B cell (primary cell): ENCODE measurements around the gene NOL4L. TPM values are rescaled to one million over a fixed set of nuclear protein-coding genes. Genes with fewer than 3 reads are reported as not detected.
"Not testable (repeated sequence)": the region's sequence is repeated elsewhere in the genome, so short reads cannot be mapped to it uniquely, and the experiment has no call there.

ENCODE experiments used
- ATAC-seq: fragments of 200-7000 bp; cut with Tn5 transposase; one replicate; pipeline ENCODE4 v1.10.0; 2021; ENCODE audit warnings: low read depth, mild to moderate bottlenecking, moderate number of reproducible peaks, moderate library complexity
- CTCF ChIA-PET: fragments of 350-600 bp; sonication (Branson Sonifier 250); formaldehyde crosslinking; loops from one replicate; lab custom pipeline; 2021; ENCODE audit warnings: antibody characterized with exemption, inconsistent platforms; lab: Charles Lee
- POLR2A ChIA-PET: fragments of 350-600 bp; sonication (Branson Sonifier 250); formaldehyde crosslinking; loops from one replicate; lab custom pipeline; 2021; ENCODE audit warnings: antibody characterized with exemption; lab: Charles Lee
- DNase-seq: peaks from one replicate; pipeline ENCODE4 v3.0.0; 2013
- H2AFZ ChIP-seq: 2 replicates; pipeline ENCODE4 v1.6.1; 2012; ENCODE audit warnings: mild to moderate bottlenecking, low read depth, low read length; ENCODE audit not compliant: insufficient read depth, poor library complexity, severe bottlenecking
- H3K27ac ChIP-seq, 2 donors: 1 replicate in 1 of 2; 2 replicates in 1 of 2; pipeline ENCODE4 v1.5.1; 2012 to 2013; ENCODE audit warnings: low read length in 2 of 2, mild to moderate bottlenecking in 2 of 2, moderate library complexity in 1 of 2
- H3K27me3 ChIP-seq, 4 experiments: fragments of 200-600 bp in 1 of 4; sonication (generic) in 1 of 4; replicated peaks in 1 of 4; 1 replicate in 2 of 4; 2 replicates in 2 of 4; pipeline versions ENCODE4 v1.6.1 to v1.7.0; 2013 to 2016; ENCODE audit warnings: low read length in 3 of 4, mild to moderate bottlenecking in 2 of 4, mixed read lengths in 1 of 4, moderate library complexity in 1 of 4; ENCODE audit not compliant: insufficient read depth in 4 of 4, control insufficient read depth in 3 of 4; ENCODE audit errors: control extremely low read depth in 1 of 4
- H3K36me3 ChIP-seq, 2 experiments: replicated peaks in 1 of 2; 1 replicate in 1 of 2; 2 replicates in 1 of 2; pipeline versions ENCODE4 v1.6.1 to v1.7.1; 2013; ENCODE audit warnings: low read length in 1 of 2; ENCODE audit not compliant: insufficient read depth in 2 of 2, control insufficient read depth in 1 of 2; ENCODE audit errors: control extremely low read depth in 1 of 2, extremely low read depth in 1 of 2
- H3K4me1 ChIP-seq, 2 donors: fragments of 200-600 bp in 1 of 2; sonication (generic) in 1 of 2; 1 replicate in 1 of 2; 2 replicates in 1 of 2; pipeline versions ENCODE4 v1.5.1 to v1.6.1; 2013 to 2017; ENCODE audit warnings: low read length in 2 of 2; ENCODE audit not compliant: control insufficient read depth in 2 of 2, insufficient read depth in 2 of 2
- H3K4me2 ChIP-seq: replicated peaks from 2 replicates; pipeline ENCODE3; 2012; ENCODE audit warnings: mild to moderate bottlenecking, low read depth, low read length; ENCODE audit not compliant: poor library complexity, severe bottlenecking
- H3K4me3 ChIP-seq, 5 experiments: fragments of 200-600 bp in 1 of 5; sonication (generic) in 1 of 5; 1 replicate in 3 of 5; 2 replicates in 2 of 5; pipeline versions ENCODE4 v1.5.1 to v1.7.0; 2011 to 2016; ENCODE audit warnings: low read length in 4 of 5, mild to moderate bottlenecking in 4 of 5, low read depth in 2 of 5, control low read depth in 1 of 5, moderate library complexity in 1 of 5; ENCODE audit not compliant: insufficient read depth in 1 of 5; ENCODE audit errors: control extremely low read depth in 1 of 5, extremely low read depth in 1 of 5
- H3K79me2 ChIP-seq: fragments of 200-600 bp; sonication (generic); one replicate; pipeline ENCODE4 v1.6.0; 2016; ENCODE audit warnings: low read length; ENCODE audit not compliant: control insufficient read depth, insufficient read depth
- H3K9ac ChIP-seq: fragments of 200-600 bp; sonication (generic); 2 replicates; pipeline ENCODE4 v1.6.1; 2017; ENCODE audit warnings: mild to moderate bottlenecking, low read length, moderate library complexity
- H3K9me3 ChIP-seq, 3 donors: one replicate each; pipeline versions ENCODE4 v1.6.1 to v1.7.1; 2013; ENCODE audit warnings: low read length in 2 of 3; ENCODE audit not compliant: control insufficient read depth in 2 of 3, insufficient read depth in 1 of 3; ENCODE audit errors: control extremely low read depth in 1 of 3
- H4K20me1 ChIP-seq: 2 replicates; pipeline ENCODE4 v1.6.0; 2012; ENCODE audit warnings: mild to moderate bottlenecking, low read length; ENCODE audit not compliant: insufficient read depth, control insufficient read depth, poor library complexity, severe bottlenecking
- H3K27ac Mint-ChIP-seq: one replicate; pipeline ENCODE4 v1.8.0; 2021; ENCODE audit warnings: mixed read lengths
- H3K27me3 Mint-ChIP-seq: one replicate; pipeline ENCODE4 v1.8.0; 2021; ENCODE audit warnings: mixed read lengths
- H3K4me1 Mint-ChIP-seq: one replicate; pipeline ENCODE4 v1.8.0; 2021; ENCODE audit warnings: mixed read lengths
- H3K4me3 Mint-ChIP-seq: one replicate; pipeline ENCODE4 v1.8.0; 2021; ENCODE audit warnings: mixed read lengths
- H3K9me3 Mint-ChIP-seq: one replicate; pipeline ENCODE4 v1.8.0; 2022; ENCODE audit warnings: mixed read lengths; ENCODE audit not compliant: insufficient read depth
- CTCF ChIP-seq: fragments of 200-600 bp; IDR thresholded peaks from one replicate; pipeline ENCODE4 v1.8.0; 2022; ENCODE audit warnings: antibody characterized with exemption, mild to moderate bottlenecking
- EZH2 ChIP-seq: IDR thresholded peaks from 2 replicates; pipeline ENCODE4 v1.6.1; 2012; ENCODE audit warnings: borderline replicate concordance, low read depth, mild to moderate bottlenecking, moderate library complexity, low read length; ENCODE audit not compliant: insufficient read depth, poor library complexity, severe bottlenecking
- WGBS: methylation state at CpG from one replicate; pipeline ENCODE4 v1.1.5; 2013; ENCODE audit warnings: missing lambda C conversion rate; ENCODE audit not compliant: insufficient coverage; 5-methylcytosine and 5-hydroxymethylcytosine counted together
- intact Hi-C: fragments of 100-400 bp; cut with micrococcal nuclease; formaldehyde crosslinking; loops from one replicate; pipeline ENCODE4 v1.10.0; 2022
- polyA plus RNA-seq: library from polyadenylated mRNA; depleted of rRNA; stranded (reverse); fragments of >200 nt; gene quantifications from 2 replicates; pipeline ENCODE4 v1.2.3, GENCODE V29; 2012
- total RNA-seq, 2 donors: library from RNA; stranded (reverse); fragments of 120-200 nt in 1 of 2; gene quantifications; 1 replicate in 1 of 2; 2 replicates in 1 of 2; pipeline versions ENCODE4 v1.2.3 to v1.2.4, GENCODE V29; 2013 to 2022

Gene NOL4L
- total and polyA plus RNA-seq, 2 donors (not counting 1 experiment from before 2014, with no cell fraction given), result 6.5 to 7.9 TPM

GRCh38 chr20:32578840-32579390, 6.2 kb downstream of the NOL4L start:
- TF ChIP-seq CTCF (no peak), EZH2 (no peak)
- ChIA-PET POLR2A (interaction anchor here (0.8 kb wide), 1 partner anchor 12 kb away, joined by 3 read pairs; no protein-coding TSS in a partner anchor), CTCF (no interaction called here)
- no peak for DNase-seq
- Mint-ChIP-seq H3K27ac (no peak overlapping the region), H3K27me3 (peaks cover 2% of the 10 kb centered on the region), H3K4me3 (no peak overlapping the region), H3K4me1 (peaks cover 23% of the 10 kb centered on the region), H3K9me3 (no peaks in the 10 kb centered on the region)
- intact Hi-C loops, result no loop called here
- WGBS, result 96% methylated on average over 12 of the region's 12 CpGs
- peaks cover 18 to 23% of the 10 kb centered on the region in 2 donors for H3K4me1 ChIP-seq
- H3K4me3 ChIP-seq, result no peak overlapping the region
- no peak overlapping the region for H3K4me2 ChIP-seq
- H2AFZ ChIP-seq, result no peak overlapping the region
- H3K27ac ChIP-seq, result no peak overlapping the region
- no peaks in the 10 kb centered on the region for H3K79me2 ChIP-seq
- peaks cover 0 to 16% (median 0%) of the 10 kb centered on the region in 4 experiments for H3K27me3 ChIP-seq
- H4K20me1 ChIP-seq, result no peaks in the 10 kb centered on the region
- no peak overlapping the region for H3K9ac ChIP-seq
- no peaks in the 10 kb centered on the region for H3K36me3 ChIP-seq
- no peak for ATAC-seq
- no peaks in the 10 kb centered on the region for H3K9me3 ChIP-seq

GRCh38 chr20:32578062-32578461, 7.1 kb downstream of the NOL4L start:
- H3K4me3 ChIP-seq, H4K20me1 ChIP-seq, ATAC-seq, H3K27ac Mint-ChIP-seq, POLR2A ChIA-PET, H3K4me3 Mint-ChIP-seq, intact Hi-C loops, H3K27me3 Mint-ChIP-seq, CTCF ChIA-PET, H3K9ac ChIP-seq, H2AFZ ChIP-seq, H3K36me3 ChIP-seq, H3K79me2 ChIP-seq, H3K9me3 Mint-ChIP-seq, DNase-seq, H3K27ac ChIP-seq, H3K9me3 ChIP-seq, H3K4me2 ChIP-seq: not testable (repeated sequence)
- H3K4me1 Mint-ChIP-seq, result peaks cover 23% of the 10 kb centered on the region
- Histone ChIP-seq H3K4me1 (peaks cover 18 to 23% of the 10 kb centered on the region in 2 donors), H3K27me3 (peaks cover 0 to 16% (median 0%) of the 10 kb centered on the region in 4 experiments)
- WGBS, result 33% methylated on average over 1 of the region's 3 CpGs
